COLO668 (cell line): Measurements from ENCODE around the gene GPR78.

ENCODE experiments used
- DNase-seq: peaks from one replicate; lab custom pipeline; 2025; ENCODE audit not compliant: unreplicated experiment; lab: John Stamatoyannopoulos, UW

Gene GPR78

GRCh38 chr4:8546766-8547107 lies 33.5 kb upstream of the GPR78 start:
- DNase-seq: no peak

DNA sequence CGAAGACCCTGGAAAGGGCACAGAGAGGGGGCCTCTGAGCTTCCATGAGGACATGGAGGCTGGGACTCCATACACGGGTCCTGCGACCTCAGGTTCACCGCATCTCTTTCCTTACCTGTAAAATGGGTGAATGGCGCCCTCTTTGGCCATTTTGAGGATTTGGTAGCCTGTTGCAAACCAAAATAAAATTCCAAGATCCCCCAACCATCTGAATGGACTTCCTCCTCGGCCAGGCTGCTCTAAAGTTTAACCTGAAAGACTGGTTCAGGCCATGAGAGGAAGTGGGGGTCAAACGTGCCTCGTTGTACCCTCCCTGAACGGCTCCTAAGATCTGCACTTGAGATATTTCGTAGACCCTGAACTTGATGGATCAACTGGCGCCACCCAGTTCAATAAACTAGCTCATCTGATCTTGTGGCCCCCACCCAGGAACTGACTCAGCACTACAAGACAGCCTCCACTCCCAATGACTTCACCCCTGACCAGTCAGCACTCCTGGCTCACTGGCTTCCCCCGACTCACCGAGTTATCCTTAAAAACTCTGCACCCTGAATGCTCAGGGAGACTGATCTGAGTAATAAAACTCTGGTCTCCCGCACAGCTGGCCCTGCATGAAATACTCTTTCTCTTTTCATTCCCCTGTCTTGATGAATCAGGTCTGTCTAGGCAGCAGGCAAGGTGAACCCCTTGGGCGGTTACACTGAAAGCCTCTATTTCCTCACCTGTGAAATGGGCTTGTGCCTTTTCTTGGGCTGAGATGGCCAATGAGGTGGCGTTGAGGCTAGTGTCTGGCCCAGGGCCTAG lies 32.9 kb upstream of the GPR78 start:
- no peak for DNase-seq

DNA sequence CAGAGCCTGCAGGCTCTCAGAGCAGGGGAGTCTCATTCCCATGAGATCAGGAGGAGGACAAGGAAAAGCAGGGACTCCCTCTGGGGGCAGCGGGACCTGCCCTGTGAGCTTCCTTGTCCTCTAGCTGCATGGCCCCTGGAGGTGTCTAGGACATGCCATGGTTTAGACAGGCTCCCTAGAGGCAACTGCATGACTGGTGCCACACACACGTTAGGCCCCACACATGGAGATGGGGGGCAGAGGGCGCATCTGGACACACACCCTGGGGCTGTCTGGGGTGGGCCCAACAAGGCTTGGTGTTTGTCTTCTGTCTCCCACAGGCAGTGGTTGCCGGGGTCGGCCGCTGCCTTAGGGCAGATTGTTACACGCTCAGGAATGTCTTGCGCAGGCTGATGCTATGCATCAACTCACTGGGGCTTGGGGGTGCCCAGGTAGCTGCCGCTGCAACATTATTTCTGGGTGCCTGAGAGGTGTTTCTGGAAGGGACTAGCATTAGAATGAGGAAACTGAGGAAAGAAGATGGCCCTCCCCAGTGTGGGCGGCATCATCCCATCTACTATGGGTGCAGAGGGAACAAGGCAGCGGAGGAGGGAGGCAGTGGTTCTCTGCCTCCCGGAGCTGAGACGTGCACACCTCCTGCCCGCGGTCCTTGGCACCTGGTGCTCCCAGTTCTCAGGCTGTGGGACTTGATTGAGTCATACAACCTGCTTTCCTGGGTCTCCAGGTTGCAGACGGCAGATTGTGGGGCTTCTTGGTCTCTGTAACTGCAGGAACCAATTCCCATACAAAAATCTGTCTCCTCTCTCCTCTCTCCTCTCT lies 32.1 kb upstream of the GPR78 start:
- DNase-seq: no peak

- DNase-seq: no peak
These were observed 31.4 kb upstream of the GPR78 start for GRCh38 chr4:8548731-8549351.

DNA sequence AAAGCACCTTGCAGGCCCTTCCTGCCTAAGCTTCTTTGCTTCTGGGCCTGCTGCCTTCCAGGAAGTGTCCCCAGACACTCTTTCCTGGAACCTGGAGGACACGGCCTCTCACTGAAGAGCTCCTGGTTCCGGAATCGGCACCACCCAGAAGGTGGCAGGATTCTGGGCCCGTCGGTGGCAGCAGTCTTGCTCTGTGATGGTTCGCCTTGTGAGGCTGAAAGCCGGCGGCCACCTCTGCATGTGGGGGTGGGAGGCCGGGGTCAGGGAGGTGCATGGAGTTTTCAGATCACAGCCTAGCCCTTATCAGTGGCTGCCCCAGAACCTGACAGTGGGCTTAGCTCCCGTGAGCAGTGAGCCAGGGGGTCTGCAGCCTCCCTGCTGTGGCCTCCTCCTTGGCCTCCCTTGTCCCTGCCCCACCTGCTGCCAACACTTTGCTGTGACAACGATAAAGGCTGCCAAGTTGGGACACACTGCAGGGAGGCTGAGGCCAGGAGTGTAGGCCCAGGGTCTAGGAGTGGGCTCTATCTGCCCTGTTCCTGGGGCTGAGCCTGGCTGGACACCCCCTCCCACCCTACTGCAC lies 30.8 kb upstream of the GPR78 start:
- DNase-seq: no peak

GRCh38 chr4:8550691-8551090 lies 29.5 kb upstream of the GPR78 start:
- no peak for DNase-seq

GRCh38 chr4:8552024-8552423 lies 28.2 kb upstream of the GPR78 start:
- no peak for DNase-seq

DNA sequence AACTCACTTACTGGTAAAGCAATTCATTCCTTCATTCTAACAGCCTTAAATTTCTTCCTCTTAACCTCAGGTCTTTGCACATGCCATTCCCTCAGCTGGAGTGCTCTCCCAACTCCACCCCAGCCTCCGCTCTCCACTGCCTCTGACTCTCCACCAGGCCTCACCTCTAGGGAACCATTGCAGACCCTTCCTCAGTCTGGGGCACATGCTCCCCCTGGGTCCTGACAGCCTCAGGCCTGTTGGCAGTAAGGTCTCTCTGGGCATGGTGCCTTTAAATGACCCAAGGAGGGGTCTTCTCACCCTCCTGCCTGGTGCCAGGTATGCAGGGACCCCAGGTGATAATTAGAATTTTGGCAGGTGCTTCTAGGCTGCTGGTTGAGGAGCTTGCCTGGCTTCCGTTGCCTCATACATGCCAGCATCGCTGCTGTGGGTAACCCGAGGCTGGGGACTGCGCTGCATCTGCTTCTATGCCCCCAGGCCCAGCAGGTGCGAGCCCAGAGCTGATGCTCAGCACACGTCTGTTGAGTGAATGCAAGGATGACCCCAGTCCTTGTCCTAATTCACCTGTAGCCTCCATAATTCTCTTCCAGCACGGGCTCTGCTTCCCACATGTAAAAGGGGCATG lies 27.5 kb upstream of the GPR78 start:
- no peak for DNase-seq

DNA sequence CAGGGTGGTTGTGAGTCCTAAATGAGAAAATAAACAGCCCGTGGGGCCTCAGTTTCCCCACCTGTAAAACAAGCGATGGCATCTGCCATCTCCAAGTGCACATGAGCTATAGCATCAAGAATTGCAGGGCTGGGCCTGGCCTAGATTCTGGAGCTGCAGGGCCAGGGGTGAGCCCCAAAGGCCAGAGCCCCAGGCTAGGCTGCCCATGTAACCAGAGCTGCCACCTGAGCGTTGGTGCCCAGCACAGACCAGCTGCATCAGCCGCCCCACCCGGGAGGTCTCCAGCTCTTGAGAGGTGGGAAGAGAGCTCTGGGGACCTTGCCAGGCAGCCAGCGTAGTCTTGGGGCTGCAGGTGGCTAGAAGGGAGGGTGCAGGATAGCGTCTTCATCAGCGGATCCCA lies 27.0 kb upstream of the GPR78 start:
- no peak for DNase-seq

DNA sequence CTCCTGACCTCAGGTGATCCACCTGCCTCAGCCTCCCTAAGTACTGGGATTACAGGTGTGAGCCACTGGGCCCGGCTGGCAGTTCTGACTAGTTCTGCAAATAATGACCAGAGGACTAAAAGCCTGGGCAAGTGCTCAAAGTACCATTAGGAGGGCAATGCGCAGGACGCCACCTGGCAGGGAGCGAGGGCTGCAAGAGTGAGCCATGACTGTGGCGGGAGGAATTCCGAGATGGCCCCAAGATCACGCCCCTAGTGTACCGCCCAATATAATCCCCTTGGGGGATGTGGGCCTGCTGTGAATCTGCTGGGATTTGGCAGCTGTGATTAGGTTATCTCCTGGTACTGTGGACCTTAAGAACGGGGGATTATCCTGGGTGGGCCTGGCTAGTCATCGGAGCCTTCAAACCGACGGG lies 26.2 kb upstream of the GPR78 start:
- DNase-seq: no peak

DNA sequence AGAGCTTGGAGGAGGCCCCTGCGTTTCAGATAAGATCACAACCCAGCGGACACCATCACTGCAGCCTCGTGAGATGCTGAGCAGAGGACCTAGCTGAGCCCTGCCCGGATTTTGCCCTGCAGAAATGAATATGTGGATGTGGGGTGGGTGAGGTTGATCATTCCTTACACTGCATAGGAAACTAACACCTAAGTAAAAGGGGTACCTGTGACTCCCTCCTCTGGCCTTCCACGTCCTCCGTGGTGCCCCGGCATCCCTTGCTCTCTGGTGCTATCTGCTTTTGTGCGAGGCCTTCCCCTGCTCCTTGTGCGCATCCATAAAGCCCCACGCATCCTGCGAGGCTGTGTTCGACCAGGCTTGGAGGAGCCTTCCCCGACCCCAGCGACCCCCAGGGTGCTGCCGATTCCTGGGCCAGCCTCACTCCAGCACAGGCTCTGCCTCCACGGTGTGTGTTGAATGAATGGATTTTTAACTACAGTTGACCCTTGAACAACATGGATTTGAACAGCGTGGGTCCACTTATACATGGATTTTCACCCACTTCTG lies 25.6 kb upstream of the GPR78 start:
- DNase-seq: no peak

DNA sequence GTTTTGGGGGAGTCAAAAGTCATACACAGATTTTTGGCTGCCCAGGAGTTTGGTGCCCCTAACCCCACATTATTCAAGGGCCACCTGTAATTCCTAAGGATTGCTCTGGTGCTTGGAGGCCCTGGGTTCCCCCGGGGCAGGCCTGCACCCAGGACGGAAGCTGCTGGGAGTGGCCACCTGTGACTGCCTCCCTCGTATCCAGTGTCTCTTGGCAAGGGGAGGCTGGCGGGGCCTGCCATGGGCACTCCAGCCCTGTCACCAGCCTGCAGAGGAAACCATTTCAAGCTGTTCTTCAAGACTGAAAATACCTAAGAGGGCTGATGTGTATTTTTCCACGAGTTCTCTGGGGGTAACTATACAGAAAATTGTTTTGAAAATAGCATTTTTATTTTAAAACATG lies 24.5 kb upstream of the GPR78 start:
- DNase-seq: no peak

GRCh38 chr4:8556341-8557150 lies 23.6 kb upstream of the GPR78 start:
- DNase-seq: no peak

GRCh38 chr4:8557151-8558076 lies 22.8 kb upstream of the GPR78 start:
- no peak for DNase-seq

GRCh38 chr4:8558080-8558960 lies 21.9 kb upstream of the GPR78 start:
- no peak for DNase-seq

DNA sequence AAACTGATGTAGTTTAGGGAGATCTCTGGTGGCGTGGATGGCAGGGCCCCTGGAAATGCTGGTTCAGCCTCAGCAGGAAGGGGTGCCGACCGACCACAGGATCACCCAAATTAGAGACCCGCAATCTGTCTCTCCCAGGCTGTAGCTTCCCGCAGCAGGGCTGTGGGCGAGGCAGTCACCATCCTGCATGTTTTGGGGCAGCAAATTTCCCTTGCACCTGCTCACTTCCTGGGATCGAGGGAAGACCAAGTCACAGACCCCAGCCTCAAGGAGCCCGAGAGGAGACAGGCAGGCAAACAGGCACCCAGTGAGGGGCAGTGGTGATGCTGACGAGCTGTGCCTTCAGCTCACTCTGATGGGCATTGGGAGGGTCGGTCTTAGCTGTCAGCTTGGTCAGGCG lies 21.2 kb upstream of the GPR78 start:
- DNase-seq: no peak

GRCh38 chr4:8559524-8560264 lies 20.5 kb upstream of the GPR78 start:
- DNase-seq: no peak
